ENCODE data around the gene IRX5. TPM values are rescaled to one million over a fixed set of nuclear protein-coding genes. Genes with fewer than 3 reads are reported as not detected.

The IRX5 gene
- total RNA-seq, 3 donors from 2014 or later, result 10.9 to 119 (median 59.0) TPM

DNA sequence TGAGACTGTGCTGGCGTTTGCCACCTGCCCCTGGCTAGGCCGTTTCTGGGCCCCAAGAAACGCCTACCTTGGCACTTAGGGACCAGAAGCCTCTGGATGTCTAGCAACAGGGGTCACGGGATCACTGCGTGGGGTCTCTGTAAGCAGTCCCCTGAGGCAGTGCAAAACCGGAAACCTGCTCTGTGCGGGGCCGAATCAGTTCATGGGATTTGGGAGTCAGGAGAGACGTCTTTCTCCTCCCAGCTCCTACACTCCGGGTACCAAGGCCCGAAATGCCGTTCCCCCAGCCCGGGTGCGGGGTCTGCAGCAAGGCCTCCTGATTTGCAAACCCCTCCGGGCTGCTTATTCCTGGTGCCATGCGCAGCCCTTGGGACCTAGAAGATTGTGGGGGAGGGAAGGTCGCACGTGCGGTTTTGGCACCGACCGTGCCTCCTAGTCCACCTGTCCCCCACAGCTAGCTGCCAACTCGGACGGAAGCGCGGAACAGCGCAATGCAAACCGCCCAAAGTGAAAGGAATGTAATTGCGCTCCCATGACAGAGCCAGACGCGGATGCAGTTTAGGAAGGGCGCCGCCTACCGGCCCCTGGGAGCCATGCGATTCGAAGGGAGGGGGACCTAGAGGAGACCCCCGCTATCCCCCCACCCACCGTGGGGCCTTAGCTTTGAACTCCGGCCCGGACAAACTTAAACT is 6.5 kb downstream of the IRX5 start:
- intact Hi-C loops (cut with DNase I; ENCODE audit: low total_unique reads), result loop anchor here (1.0 kb wide), 1 partner anchor 652 kb away; no protein-coding TSS in a partner anchor
- Histone ChIP-seq H3K9me3 (no peaks in the 10 kb centered on the region), H3K27me3 (peaks cover 0 to 3% of the 10 kb centered on the region in 2 donors), H3K4me3 (peak overlapping the region; percentile 81 to 95 (median 88)), H3K27ac (peak overlapping the region; percentile 97 to 98), H3K36me3 (no peaks in the 10 kb centered on the region), H3K4me1 (peaks cover 0 to 5% of the 10 kb centered on the region in 2 donors)
- DNase-seq (ENCODE audit: low spot score in 2 of 2), result peak; percentile 81 to 83
- TF ChIP-seq POLR2AphosphoS5 (IDR thresholded peaks at IDR 0.05), result peak; percentile 38 to 61 (median 51)
- TF ChIP-seq POLR2A (IDR thresholded peaks at IDR 0.05), result no peak
- TF ChIP-seq, protein P1, sequence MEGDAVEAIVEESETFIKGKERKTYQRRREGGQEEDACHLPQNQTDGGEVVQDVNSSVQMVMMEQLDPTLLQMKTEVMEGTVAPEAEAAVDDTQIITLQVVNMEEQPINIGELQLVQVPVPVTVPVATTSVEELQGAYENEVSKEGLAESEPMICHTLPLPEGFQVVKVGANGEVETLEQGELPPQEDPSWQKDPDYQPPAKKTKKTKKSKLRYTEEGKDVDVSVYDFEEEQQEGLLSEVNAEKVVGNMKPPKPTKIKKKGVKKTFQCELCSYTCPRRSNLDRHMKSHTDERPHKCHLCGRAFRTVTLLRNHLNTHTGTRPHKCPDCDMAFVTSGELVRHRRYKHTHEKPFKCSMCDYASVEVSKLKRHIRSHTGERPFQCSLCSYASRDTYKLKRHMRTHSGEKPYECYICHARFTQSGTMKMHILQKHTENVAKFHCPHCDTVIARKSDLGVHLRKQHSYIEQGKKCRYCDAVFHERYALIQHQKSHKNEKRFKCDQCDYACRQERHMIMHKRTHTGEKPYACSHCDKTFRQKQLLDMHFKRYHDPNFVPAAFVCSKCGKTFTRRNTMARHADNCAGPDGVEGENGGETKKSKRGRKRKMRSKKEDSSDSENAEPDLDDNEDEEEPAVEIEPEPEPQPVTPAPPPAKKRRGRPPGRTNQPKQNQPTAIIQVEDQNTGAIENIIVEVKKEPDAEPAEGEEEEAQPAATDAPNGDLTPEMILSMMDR (IDR thresholded peaks at IDR 0.05), result peak; percentile 82 to 93 (median 91)

- peaks cover 0 to 2% of the 10 kb centered on the region in 2 donors for H3K27me3 ChIP-seq
These were observed 7.1 kb downstream of the IRX5 start for GRCh38 chr16:54937671-54938211.

GRCh38 chr16:54938212-54939028 is 7.8 kb downstream of the IRX5 start:
- TF ChIP-seq POLR2AphosphoS5 (IDR thresholded peaks at IDR 0.05) (peak in 1 of 3 donors; percentile 14), POLR2A (IDR thresholded peaks at IDR 0.05) (no peak)
- Histone ChIP-seq H3K27ac (peak overlapping the region; percentile 97 to 98), H3K4me1 (peaks cover 0 to 5% of the 10 kb centered on the region in 2 donors), H3K9me3 (no peaks in the 10 kb centered on the region), H3K4me3 (peak overlapping the region; percentile 81 to 95 (median 88)), H3K27me3 (no peaks in the 10 kb centered on the region), H3K36me3 (no peaks in the 10 kb centered on the region)
- peak in 1 of 2 donors; percentile 62 for DNase-seq (ENCODE audit: low spot score in 2 of 2)
- intact Hi-C loops (cut with DNase I; ENCODE audit: low total_unique reads), result no loop called here

More at GRCh38 chr16:54937671-54938211, 7.1 kb downstream of the IRX5 start:
- Histone ChIP-seq H3K27ac (peak overlapping the region; percentile 97 to 98), H3K4me3 (peak overlapping the region; percentile 81 to 95 (median 88)), H3K9me3 (no peaks in the 10 kb centered on the region), H3K4me1 (peaks cover 0 to 5% of the 10 kb centered on the region in 2 donors), H3K36me3 (no peaks in the 10 kb centered on the region)
- no peak for TF ChIP-seq POLR2AphosphoS5 (IDR thresholded peaks at IDR 0.05)
- TF ChIP-seq, protein P1 (IDR thresholded peaks at IDR 0.05), result peak in 1 of 3 donors; percentile 6
- no peak for TF ChIP-seq POLR2A (IDR thresholded peaks at IDR 0.05)
- no peak for DNase-seq (ENCODE audit: low spot score in 2 of 2)
- intact Hi-C loops (cut with DNase I; ENCODE audit: low total_unique reads), result no loop called here

GRCh38 chr16:54939029-54939346 is 8.3 kb downstream of the IRX5 start:
- no peak for TF ChIP-seq POLR2A (IDR thresholded peaks at IDR 0.05)
- Histone ChIP-seq H3K4me1 (peaks cover 0 to 5% of the 10 kb centered on the region in 2 donors), H3K27ac (peak overlapping the region; percentile 97 to 98), H3K9me3 (no peaks in the 10 kb centered on the region), H3K36me3 (no peaks in the 10 kb centered on the region), H3K27me3 (no peaks in the 10 kb centered on the region), H3K4me3 (peak overlapping the region; percentile 81 to 95 (median 88))
- intact Hi-C loops (cut with DNase I; ENCODE audit: low total_unique reads), result no loop called here
- DNase-seq (ENCODE audit: low spot score in 2 of 2), result no peak

- Histone ChIP-seq H3K4me3 (peak overlapping the region in 2 of 3 donors; percentile 88 to 95), H3K4me1 (peaks cover 0 to 5% of the 10 kb centered on the region in 2 donors), H3K27ac (peak overlapping the region; percentile 97 to 98), H3K27me3 (no peaks in the 10 kb centered on the region), H3K36me3 (no peaks in the 10 kb centered on the region), H3K9me3 (no peaks in the 10 kb centered on the region)
- intact Hi-C loops (cut with DNase I; ENCODE audit: low total_unique reads), result no loop called here
- TF ChIP-seq, protein P1 (IDR thresholded peaks at IDR 0.05), result no peak
- TF ChIP-seq POLR2A (IDR thresholded peaks at IDR 0.05) (no peak), POLR2AphosphoS5 (IDR thresholded peaks at IDR 0.05) (no peak)
- DNase-seq (ENCODE audit: low spot score in 2 of 2), result peak in 1 of 2 donors; percentile 35
These were observed 9.0 kb downstream of the IRX5 start for GRCh38 chr16:54939510-54940278.
